ENCODE results near the gene TMUB2.
"Not testable (repeated sequence)": the region's sequence is repeated elsewhere in the genome, so short reads cannot be mapped to it uniquely, and the experiment has no call there.

TMUB2 gene

DNA sequence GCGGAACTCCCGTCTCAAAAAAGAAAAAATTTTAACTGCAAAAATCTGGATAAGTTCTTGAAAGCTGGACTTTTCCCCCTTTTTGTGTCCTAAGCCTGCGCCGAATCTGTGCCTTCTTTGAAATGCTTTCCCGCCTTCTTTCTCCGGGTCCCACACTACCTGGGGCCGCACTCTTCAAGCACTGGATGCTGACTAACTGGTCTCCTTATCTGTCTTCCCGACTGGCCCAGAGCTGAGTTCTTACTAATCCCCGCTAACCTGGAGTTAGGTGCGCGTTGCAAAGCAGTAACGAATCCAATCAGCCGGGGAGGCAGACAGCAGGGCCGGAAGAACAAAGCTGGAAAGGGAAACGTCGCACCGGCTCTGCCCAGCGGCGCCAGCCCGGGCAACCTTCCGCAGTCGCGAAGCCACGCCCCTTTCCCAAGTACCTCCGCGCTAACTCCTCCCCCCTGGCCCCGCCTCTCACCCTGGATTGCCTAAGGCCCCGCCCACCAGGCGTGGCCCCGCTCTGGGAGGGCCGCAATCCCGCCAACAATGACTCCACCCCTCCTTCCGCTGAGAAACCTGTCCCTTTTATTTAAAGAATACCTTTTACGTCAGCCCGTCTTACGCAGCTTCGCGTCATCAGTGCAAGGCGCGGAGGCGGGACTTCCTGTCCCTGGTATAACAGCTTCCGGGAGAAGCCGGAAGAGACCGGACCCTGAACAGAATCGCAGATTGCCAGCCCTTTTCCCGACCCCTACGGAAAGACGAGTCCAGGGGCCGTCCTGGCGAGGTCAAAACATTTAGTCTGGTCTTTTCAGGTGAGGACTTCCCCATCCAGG lies at the start of gene TMUB2:
TMUB2 (plus strand) TSS at position 666 of the 824 bp plus-strand sequence. CDS start 737 bp downstream, outside the sequence.
- DNase-seq, result peak; percentile 99

GRCh38 chr17:44137891-44138709 lies 48.7 kb upstream of the TMUB2 start:
- peak; percentile 67 for DNase-seq

DNA sequence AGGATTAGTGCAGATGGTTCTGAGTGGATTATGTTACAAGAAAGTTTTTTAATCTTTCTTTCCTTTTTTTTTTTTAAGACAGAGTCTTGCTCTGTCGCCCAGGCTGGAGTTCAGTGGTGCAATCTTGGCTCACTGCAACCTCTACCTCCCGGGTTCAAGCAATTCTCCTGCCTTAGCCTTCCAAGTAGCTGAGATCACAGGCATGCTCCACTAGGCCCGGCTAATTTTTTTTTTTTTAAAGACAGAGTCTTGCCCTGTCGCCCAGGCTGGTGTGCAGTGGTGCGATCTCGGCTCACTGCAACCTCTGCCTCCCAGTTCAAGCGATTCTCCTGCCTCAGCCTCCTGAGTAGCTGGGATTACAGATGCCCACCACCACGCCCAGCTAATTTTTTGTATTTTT lies 42.9 kb upstream of the TMUB2 start:
- not testable (repeated sequence) for DNase-seq

- no peak for DNase-seq
Measured at GRCh38 chr17:44144966-44145739, 41.6 kb upstream of the TMUB2 start.

GRCh38 chr17:44146375-44147346 lies 40.1 kb upstream of the TMUB2 start:
- no peak for DNase-seq

DNA sequence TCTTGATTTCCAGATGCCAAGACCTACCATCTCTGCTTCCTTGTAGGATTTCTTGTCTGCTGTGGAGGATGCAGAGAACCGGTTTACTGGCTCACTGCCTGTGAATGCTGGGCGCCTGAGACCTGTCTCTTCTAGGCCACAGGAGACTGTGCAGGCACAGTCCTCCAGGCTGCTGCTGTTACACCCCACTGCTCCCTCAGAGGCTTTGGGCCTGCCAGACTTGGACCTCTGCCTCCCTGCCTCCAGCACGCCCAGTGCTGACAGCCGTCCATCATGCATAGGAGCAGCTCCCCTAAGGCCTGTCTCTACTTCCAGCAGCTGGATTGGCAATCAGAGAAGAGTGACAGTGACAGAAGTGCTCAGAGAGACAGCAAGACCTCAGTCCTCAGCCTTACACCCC lies 39.0 kb upstream of the TMUB2 start:
- no peak for DNase-seq

DNA sequence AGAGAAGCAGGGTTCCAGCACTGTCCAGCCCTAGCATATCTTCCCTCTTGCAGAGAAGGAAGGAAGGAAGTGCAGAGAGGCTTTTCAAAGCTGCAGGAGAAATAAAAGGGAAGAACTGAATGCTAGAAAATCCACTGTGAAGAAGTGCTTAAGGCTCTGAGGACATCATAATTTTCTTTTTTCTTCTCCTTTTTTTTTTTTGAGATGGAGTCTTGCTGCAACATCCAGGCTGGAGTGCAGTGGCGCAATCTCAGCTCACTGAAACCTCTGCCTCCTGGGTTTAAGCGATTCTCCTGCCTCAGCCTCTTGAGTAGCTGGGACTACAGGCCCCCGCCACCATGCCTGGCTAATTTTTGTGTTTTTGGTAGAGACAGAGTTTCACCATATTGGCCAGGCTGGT lies 37.7 kb upstream of the TMUB2 start:
- not testable (repeated sequence) for DNase-seq

DNA sequence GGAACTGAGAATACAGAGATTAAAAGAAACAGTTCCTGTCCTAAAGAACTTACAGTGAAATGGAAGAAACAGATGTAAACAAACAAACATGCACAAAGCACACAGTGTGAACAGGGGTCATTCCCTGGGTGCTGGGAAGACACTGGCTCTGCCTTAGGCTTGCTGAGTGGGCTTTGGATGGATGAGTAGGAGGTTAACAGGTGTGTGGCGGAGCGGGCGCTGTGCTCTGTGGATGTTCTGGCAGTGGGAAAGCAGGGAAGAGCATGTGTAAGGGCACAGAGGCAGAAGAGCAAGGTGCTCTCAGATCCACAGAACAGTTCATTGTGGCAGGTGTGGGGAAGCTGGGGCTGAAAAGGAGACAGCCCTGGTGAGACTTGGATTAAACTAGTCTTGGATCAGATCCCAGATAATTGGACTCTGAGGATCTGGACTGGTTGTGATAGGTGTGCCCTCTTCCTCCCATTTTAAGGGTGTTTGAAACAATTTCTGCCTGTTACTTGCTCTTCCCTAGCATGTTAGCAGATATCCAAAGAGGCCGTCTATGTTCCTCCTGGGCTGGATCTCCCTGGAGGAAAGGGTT lies 36.9 kb upstream of the TMUB2 start:
- DNase-seq, result no peak

GRCh38 chr17:44152875-44153274 lies 33.9 kb upstream of the TMUB2 start:
- no peak for DNase-seq

- DNase-seq, result no peak
Measured at GRCh38 chr17:44155488-44155887, 31.3 kb upstream of the TMUB2 start.

DNA sequence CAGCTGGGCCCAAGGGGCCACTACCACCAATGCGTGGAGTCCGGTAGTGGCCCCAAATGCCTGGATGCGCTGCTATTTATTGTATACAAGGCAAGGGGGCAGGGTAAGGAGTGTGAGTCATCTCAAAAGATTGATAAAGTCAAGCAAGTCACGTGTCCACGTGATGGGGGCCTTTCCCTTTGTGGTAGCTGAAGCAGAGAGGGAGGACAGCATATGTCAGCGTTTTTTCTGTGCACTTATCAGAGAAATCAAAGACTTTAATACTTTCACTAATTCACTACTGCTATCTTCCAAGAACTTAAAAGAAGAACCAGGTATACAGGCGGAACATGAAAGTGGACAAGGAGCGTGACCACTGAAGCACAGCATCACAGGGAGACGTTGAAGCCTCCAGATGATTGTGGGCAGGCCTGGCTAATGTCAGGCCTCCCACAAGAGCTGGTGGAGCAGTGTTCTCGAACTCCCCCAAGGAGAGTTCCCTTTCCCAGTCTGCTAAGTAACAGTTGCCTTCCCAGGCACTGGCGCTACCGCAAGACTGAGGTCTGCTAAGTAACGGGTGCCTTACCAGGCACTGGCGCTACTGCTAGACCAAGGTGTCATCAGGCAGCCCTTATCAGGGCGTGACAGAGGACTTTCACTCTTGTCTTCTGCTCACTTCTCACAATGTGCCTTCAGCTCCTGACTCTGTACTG lies 27.1 kb upstream of the TMUB2 start:
- no peak for DNase-seq

DNA sequence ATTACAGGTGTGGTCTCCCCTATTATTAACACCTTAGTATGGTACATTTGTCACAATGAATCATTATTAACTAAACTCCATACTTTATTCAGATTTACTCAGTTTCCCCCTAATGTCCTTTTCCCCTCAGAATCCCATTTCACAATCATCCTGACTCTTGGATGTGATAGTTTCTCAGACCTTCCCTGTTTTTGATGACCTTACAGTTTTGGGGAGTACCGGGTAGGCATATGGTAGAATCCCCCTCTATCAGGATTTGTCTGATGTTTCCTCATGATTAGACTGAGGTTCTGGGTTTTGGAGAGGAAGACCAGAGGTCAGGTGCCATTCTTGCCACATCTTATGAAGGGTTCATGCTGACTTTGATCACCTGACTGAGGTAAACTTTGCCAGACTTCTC lies 22.3 kb upstream of the TMUB2 start:
- DNase-seq, result no peak

GRCh38 chr17:44167181-44167861 lies 19.5 kb upstream of the TMUB2 start:
- DNase-seq, result no peak

DNA sequence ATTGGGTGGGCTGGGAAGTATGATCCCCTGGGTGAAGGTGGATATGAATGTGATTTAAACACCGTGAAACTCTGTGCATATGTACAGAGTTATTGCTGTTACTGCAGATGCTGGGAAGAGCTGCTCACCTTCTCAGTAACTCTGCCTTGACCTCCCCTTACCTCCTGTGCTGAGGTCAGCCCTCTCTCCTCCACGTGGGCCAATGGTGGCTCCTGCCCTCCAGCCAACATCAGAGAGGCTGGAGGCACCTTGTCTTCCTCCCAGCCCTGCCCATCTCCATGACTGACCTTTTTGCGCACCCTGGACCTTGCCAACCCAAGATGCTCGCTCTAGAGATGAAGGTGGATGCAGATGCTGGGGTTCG lies 16.7 kb upstream of the TMUB2 start:
- DNase-seq, result no peak

DNA sequence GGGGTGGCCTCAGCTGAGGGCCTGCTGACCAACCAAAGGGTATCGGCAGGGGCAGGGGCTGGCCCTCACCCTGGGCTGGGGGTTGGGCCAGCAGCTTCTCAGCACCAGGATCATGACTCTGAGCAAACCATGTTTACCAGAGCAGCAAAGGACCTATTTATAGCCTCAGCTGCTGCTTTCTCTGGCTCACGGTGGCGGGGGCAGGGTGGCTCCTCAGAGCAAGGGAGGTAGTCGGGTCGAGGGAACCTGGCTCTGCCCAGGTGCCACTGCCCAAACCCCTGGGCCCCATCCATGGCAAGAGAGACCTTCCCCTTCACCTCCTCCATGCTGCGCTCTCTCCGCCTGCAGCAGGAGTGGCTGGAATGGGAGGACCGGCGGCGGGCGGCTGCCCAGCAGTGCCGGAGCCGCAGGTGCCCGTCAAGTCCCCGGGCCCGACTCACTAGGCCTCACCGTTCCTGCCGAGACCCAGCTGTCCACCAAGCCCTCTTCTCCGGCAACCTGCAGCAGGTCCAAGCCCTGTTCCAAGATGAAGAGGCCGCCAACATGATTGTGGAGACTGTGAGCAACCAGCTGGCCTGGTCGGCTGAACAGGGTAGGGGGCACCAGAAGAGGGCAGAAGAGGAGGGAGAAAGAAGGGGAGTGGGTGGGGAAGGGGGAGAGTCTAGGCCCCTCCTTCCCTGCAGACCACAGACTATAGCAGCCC lies 16.1 kb upstream of the TMUB2 start, which contains the start of gene ASB16:
ASB16 (plus strand) TSS at position 206 of the 703 bp plus-strand sequence; CDS start at position 292, 86 bp downstream.
- DNase-seq, result peak; percentile 27

DNA sequence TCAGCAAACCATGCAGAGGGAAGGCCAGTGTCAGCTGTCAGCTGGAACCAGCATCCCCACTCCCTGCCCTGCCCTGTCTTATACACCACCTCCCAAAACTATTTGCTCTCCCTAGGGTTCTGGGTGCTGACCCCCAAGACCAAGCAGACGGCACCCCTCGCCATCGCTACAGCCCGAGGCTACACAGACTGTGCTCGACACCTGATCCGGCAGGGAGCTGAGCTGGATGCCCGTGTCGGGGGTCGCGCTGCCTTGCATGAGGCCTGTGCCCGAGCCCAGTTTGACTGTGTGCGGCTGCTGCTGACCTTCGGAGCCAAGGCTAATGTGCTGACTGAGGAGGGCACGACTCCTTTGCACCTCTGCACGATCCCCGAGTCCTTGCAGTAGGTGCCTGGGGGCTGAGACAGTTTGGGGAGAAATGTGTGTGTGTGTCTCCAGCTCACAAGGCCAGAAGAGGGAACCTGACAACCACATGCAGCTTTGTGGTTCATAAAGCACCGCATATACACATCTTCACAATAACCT lies 14.8 kb upstream of the TMUB2 start:
- no peak for DNase-seq

DNA sequence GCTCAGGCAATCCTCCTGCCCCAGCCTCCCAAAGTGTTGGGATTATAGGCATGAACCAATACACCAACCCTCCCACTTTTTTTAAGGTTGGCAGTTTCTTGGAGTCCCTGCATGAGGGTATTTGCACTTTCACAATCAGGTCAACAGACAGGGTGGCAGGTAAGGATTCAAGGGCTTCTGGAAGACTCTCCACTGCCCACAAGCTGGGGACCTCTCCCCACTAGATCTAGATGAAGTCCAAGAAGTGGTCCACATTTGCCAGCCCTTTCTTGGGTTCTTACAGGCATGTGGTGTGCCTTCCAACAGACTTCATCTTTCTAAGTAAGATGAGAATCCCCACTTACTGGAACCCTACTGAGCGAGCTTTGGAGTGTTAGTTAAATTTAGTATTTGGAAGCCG lies 12.3 kb upstream of the TMUB2 start:
- DNase-seq, result no peak

GRCh38 chr17:44176257-44176656 lies 10.5 kb upstream of the TMUB2 start:
- DNase-seq, result no peak
